HepG2 (cell line): ENCODE measurements around the gene CDHR1. TPM values are rescaled to one million over a fixed set of nuclear protein-coding genes. Genes with fewer than 3 reads are reported as not detected.

ENCODE experiments used
- ATAC-seq: fragments of 200-7000 bp; cut with Tn5 transposase; 3 replicates; pipeline ENCODE4 v1.9.1; 2020; ENCODE audit warnings: mild to moderate bottlenecking, moderate library complexity
- BruUV-seq: library from RNA; stranded (reverse); fragments of 400-500 nt; replicated peaks from 2 replicates; lab custom pipeline; 2021; lab: Mats Ljungman, UMichigan
- CTCF ChIA-PET: fragments of 300-600 bp; formaldehyde crosslinking; extraction: SDS; loops from one replicate; lab custom pipeline; 2021; ENCODE audit warnings: low total read pairs, inconsistent platforms, low intra/inter-chr PET ratio; lab: Yijun Ruan, JAX
- POLR2A ChIA-PET: fragments of 350-600 bp; sonication (Branson Sonifier 250); formaldehyde crosslinking; loops from one replicate; lab custom pipeline; 2020; ENCODE audit warnings: antibody characterized with exemption, inconsistent platforms; lab: Yijun Ruan, JAX
- DNase-seq: peaks from one replicate; pipeline ENCODE4 v3.0.0-alpha.2; 2015; ENCODE audit warnings: low spot score
- FAIRE-seq: peaks from 3 replicates; lab custom pipeline; 2011; peaks lifted over from hg19 to GRCh38; lab: Jason Lieb, UNC
- H2AFZ ChIP-seq: one replicate; pipeline ENCODE4 v1.6.1; 2011; ENCODE audit warnings: low read length, inconsistent platforms
- H3K27ac ChIP-seq: fragments of 300-600 bp; 3 replicates; pipeline ENCODE4 v1.8.0; 2011; ENCODE audit warnings: mixed run types, mild to moderate bottlenecking, mixed read lengths, low read length, inconsistent platforms; ENCODE audit not compliant: insufficient read depth; ENCODE audit errors: extremely low read length
- H3K27me3 ChIP-seq, 2 experiments: fragments of 200-600 bp in 1 of 2; 2 replicates in 1 of 2; 3 replicates in 1 of 2; pipeline versions ENCODE4 v1.6.0 to v1.8.0; 2011; ENCODE audit warnings: low read length in 2 of 2, mild to moderate bottlenecking in 2 of 2, moderate library complexity in 2 of 2, inconsistent platforms in 1 of 2; ENCODE audit not compliant: insufficient read depth in 2 of 2, control insufficient read depth in 1 of 2
- H3K36me3 ChIP-seq, 2 experiments: fragments of 200-600 bp in 1 of 2; replicated peaks in 1 of 2; 2 replicates in 1 of 2; 3 replicates in 1 of 2; pipeline versions ENCODE4 v1.5.1 to v1.8.0; 2011; ENCODE audit warnings: low read length in 2 of 2, inconsistent platforms in 1 of 2; ENCODE audit not compliant: insufficient read depth in 2 of 2, control insufficient read depth in 1 of 2
- H3K4me1 ChIP-seq: 2 replicates; pipeline ENCODE4 v1.5.1; 2012; ENCODE audit warnings: low read length, inconsistent platforms; ENCODE audit not compliant: insufficient read depth
- H3K4me2 ChIP-seq: 2 replicates; pipeline ENCODE4 v1.6.0; 2011; ENCODE audit warnings: low read depth, low read length, inconsistent platforms
- H3K4me3 ChIP-seq, 3 experiments: fragments of 200-600 bp in 1 of 3; sonication (generic), shearing (Covaris generic) in 1 of 3; replicated peaks in 1 of 3; 2 replicates each; pipeline ENCODE4 v1.5.1; 2011 to 2016; ENCODE audit warnings: low read length in 3 of 3, inconsistent platforms in 2 of 3, low read depth in 2 of 3, mild to moderate bottlenecking in 2 of 3, control low read depth in 1 of 3, mixed read lengths in 1 of 3; ENCODE audit not compliant: insufficient read depth in 1 of 3
- H3K79me2 ChIP-seq: one replicate; pipeline ENCODE4 v1.6.1; 2011; ENCODE audit warnings: low read length, inconsistent platforms; ENCODE audit not compliant: insufficient read depth
- H3K9ac ChIP-seq: 2 replicates; pipeline ENCODE4 v1.6.0; 2011; ENCODE audit warnings: mild to moderate bottlenecking, low read depth, low read length, inconsistent platforms; ENCODE audit not compliant: insufficient read depth
- H3K9me3 ChIP-seq: 2 replicates; pipeline ENCODE4 v1.5.1; 2012; ENCODE audit warnings: mild to moderate bottlenecking, low read length
- H4K20me1 ChIP-seq: 2 replicates; pipeline ENCODE4 v1.6.0; 2011; ENCODE audit warnings: inconsistent platforms, mild to moderate bottlenecking, low read length, moderate library complexity; ENCODE audit not compliant: insufficient read depth
- KMT2B ChIP-seq: IDR thresholded peaks from 2 replicates; pipeline ENCODE4 v1.6.1; 2016; ENCODE audit warnings: missing genetic modification reagents, missing compliant biosample characterization
- RORA ChIP-seq: sonication (generic); formaldehyde crosslinking; IDR thresholded peaks from 2 replicates; pipeline ENCODE4 v1.5.0; 2020; ENCODE audit warnings: mild to moderate bottlenecking, missing genetic modification reagents, moderate library complexity
- TFAP4 ChIP-seq: sonication (generic); IDR thresholded peaks from 2 replicates; pipeline ENCODE4 v1.6.1; 2016; ENCODE audit warnings: low read depth, borderline replicate concordance
- ZNF792 ChIP-seq: IDR thresholded peaks from 2 replicates; pipeline ENCODE4 v1.6.1; 2016
- WGBS: methylation state at CpG from one replicate; pipeline ENCODE4 v1.1.6; 2017; ENCODE audit warnings: low lambda C conversion rate; 5-methylcytosine and 5-hydroxymethylcytosine counted together
- in situ Hi-C: cut with HindIII; loops from 2 replicates; pipeline ENCODE4 v1.10.0; 2017; ENCODE audit warnings: low pct_unique_long_range_greater_than_20kb; ENCODE audit not compliant: extremely low pct_ligation_motif_present
- intact Hi-C: fragments of 100-400 bp; cut with micrococcal nuclease; formaldehyde crosslinking; loops from one replicate; pipeline ENCODE4 v1.10.0; 2022; ENCODE audit not compliant: unreplicated experiment
- polyA plus RNA-seq, 8 experiments: library from polyadenylated mRNA; depleted of rRNA in 3 of 8; stranded (reverse) in 7 of 8; unstranded in 1 of 8; fragments of >200 nt; fragmentation: Illumina TruSeq in 4 of 8; extraction: Trizol in 4 of 8; gene quantifications; 2 replicates each; pipeline versions ENCODE4 v1.2.1 to v1.2.3, GENCODE V29; 2011 to 2016; ENCODE audit warnings: low read depth in 4 of 8, missing spikeins in 1 of 8, mixed read lengths in 1 of 8; ENCODE audit not compliant: insufficient read depth in 1 of 8
- total RNA-seq, 5 experiments: library from RNA; depleted of rRNA; stranded (reverse); fragments of >200 nt; fragmentation: Illumina TruSeq; extraction: Trizol; gene quantifications; 2 replicates each; pipeline ENCODE4 v1.2.3, GENCODE V29; 2016; ENCODE audit warnings: low read depth in 1 of 5
- TF ChIP-seq, protein P1 (sequence below): sonication (generic); formaldehyde crosslinking; IDR thresholded peaks from 2 replicates; pipeline ENCODE4 v1.4.0; 2020; ENCODE audit warnings: missing genetic modification reagents

CDHR1 gene
- total and polyA plus RNA-seq, 2 of the 13 experiments (the other 11 are each of a cell fraction or from before 2014, with no cell fraction given), result 0.04 to 0.09 TPM

DNA sequence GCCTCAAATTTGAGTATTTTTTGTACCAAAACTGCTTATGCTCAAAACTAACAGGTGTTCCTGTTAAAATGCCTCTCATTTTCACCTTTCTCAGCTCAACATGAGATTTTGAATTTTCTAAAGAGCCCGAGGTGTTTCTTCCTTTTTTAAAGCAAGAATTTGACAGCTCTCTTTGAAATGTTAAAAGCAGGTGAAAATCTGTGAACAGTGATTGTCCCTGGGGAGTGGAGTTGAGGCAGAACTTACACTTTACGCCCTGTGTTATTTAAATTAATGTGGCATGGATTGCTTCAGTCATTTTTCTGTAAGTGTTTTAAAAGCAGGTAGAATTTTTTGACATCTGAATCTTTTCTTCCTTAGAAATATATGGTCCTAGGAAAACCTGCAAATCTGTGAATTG lies 29.9 kb upstream of the CDHR1 start:
- Histone ChIP-seq H4K20me1 (no peaks in the 10 kb centered on the region), H3K9ac (no peak overlapping the region), H3K27me3 (peaks cover 1 to 13% of the 10 kb centered on the region in 2 experiments; a peak in 3 of 5 replicates), H3K4me2 (no peak overlapping the region), H3K9me3 (no peaks in the 10 kb centered on the region), H3K79me2 (no peaks in the 10 kb centered on the region), H2AFZ (no peak overlapping the region), H3K36me3 (no peaks in the 10 kb centered on the region), H3K27ac (no peak overlapping the region), H3K4me1 (0 out of 2 replicates have a peak, but pooled peaks cover 10% of the 10 kb centered on the region), H3K4me3 (no peak overlapping the region)
- intact Hi-C loops, result no loop called here
- in situ Hi-C loops, result no loop called here
- no peak for FAIRE-seq
- TF ChIP-seq, protein P1, sequence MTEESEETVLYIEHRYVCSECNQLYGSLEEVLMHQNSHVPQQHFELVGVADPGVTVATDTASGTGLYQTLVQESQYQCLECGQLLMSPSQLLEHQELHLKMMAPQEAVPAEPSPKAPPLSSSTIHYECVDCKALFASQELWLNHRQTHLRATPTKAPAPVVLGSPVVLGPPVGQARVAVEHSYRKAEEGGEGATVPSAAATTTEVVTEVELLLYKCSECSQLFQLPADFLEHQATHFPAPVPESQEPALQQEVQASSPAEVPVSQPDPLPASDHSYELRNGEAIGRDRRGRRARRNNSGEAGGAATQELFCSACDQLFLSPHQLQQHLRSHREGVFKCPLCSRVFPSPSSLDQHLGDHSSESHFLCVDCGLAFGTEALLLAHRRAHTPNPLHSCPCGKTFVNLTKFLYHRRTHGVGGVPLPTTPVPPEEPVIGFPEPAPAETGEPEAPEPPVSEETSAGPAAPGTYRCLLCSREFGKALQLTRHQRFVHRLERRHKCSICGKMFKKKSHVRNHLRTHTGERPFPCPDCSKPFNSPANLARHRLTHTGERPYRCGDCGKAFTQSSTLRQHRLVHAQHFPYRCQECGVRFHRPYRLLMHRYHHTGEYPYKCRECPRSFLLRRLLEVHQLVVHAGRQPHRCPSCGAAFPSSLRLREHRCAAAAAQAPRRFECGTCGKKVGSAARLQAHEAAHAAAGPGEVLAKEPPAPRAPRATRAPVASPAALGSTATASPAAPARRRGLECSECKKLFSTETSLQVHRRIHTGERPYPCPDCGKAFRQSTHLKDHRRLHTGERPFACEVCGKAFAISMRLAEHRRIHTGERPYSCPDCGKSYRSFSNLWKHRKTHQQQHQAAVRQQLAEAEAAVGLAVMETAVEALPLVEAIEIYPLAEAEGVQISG (CRISPR knock-in tag), result no peak
- TF ChIP-seq ZNF792 (no peak), RORA (CRISPR knock-in tag) (no peak), KMT2B (CRISPR knock-in tag) (no peak), TFAP4 (no peak)
- ATAC-seq, result no peak
- ChIA-PET CTCF (no interaction called here), POLR2A (no interaction called here)
- WGBS, result 25% methylated on average over 2 of the region's 2 CpGs
- DNase-seq, result no peak
- no TSS peak for BruUV-seq
